DND-41 (cell line): ENCODE results near the gene FLT3.

Experiments
- ATAC-seq: fragments of 200-7000 bp; cut with Tn5 transposase; 3 replicates; pipeline ENCODE4 v1.9.1; 2021; ENCODE audit warnings: low read depth; ENCODE audit not compliant: insufficient read depth
- DNase-seq: peaks from one replicate; pipeline ENCODE4 v3.0.0-alpha.2; 2020
- H2AFZ ChIP-seq: 2 replicates; pipeline ENCODE4 v1.6.0; 2012; ENCODE audit warnings: low read depth, low read length
- H3K27ac ChIP-seq: 2 replicates; pipeline ENCODE4 v1.5.1; 2012; ENCODE audit warnings: low read length, inconsistent platforms
- H3K27me3 ChIP-seq: fragments of 200-600 bp; sonication (generic); 2 replicates; pipeline ENCODE4 v1.6.0; 2012; ENCODE audit warnings: low read length, mild to moderate bottlenecking, inconsistent platforms; ENCODE audit not compliant: insufficient read depth, poor library complexity
- H3K36me3 ChIP-seq: 2 replicates; pipeline ENCODE4 v1.5.1; 2012; ENCODE audit warnings: low read length, inconsistent platforms; ENCODE audit not compliant: insufficient read depth
- H3K4me1 ChIP-seq: 2 replicates; pipeline ENCODE4 v1.5.1; 2012; ENCODE audit warnings: mild to moderate bottlenecking, low read length; ENCODE audit not compliant: insufficient read depth
- H3K4me2 ChIP-seq: 2 replicates; pipeline ENCODE4 v1.6.0; 2012; ENCODE audit warnings: mild to moderate bottlenecking, moderate library complexity, low read length, inconsistent platforms; ENCODE audit not compliant: insufficient read depth
- H3K4me3 ChIP-seq, 2 experiments: fragments of 200-600 bp in 1 of 2; shearing (Covaris generic) in 1 of 2; 2 replicates each; pipeline ENCODE4 v1.5.1; 2012 to 2016; ENCODE audit warnings: inconsistent platforms in 2 of 2, low read length in 2 of 2, mild to moderate bottlenecking in 2 of 2, low read depth in 1 of 2, moderate library complexity in 1 of 2
- H3K79me2 ChIP-seq: 2 replicates; pipeline ENCODE4 v1.6.0; 2012; ENCODE audit warnings: low read length, inconsistent platforms; ENCODE audit not compliant: insufficient read depth
- H3K9ac ChIP-seq: 2 replicates; pipeline ENCODE4 v1.6.0; 2012; ENCODE audit warnings: low read depth, mild to moderate bottlenecking, inconsistent platforms, low read length, moderate library complexity
- H3K9me3 ChIP-seq: 2 replicates; pipeline ENCODE4 v1.5.1; 2012; ENCODE audit warnings: low read length, moderate library complexity, mild to moderate bottlenecking, inconsistent platforms; ENCODE audit not compliant: insufficient read depth, severe bottlenecking
- H4K20me1 ChIP-seq: 2 replicates; pipeline ENCODE4 v1.6.0; 2012; ENCODE audit warnings: low read length; ENCODE audit not compliant: insufficient read depth
- CTCF ChIP-seq: IDR thresholded peaks from 2 replicates; pipeline ENCODE4 v1.5.1; 2012; ENCODE audit warnings: borderline replicate concordance, low read length, moderate library complexity, mild to moderate bottlenecking; ENCODE audit not compliant: poor library complexity, severe bottlenecking; ENCODE audit errors: extremely low read depth
- EZH2 ChIP-seq: IDR thresholded peaks from 3 replicates; pipeline ENCODE4 v1.6.1; 2012; ENCODE audit warnings: borderline replicate concordance, low read depth, mild to moderate bottlenecking, moderate library complexity, low read length, inconsistent platforms; ENCODE audit not compliant: severe bottlenecking

FLT3 gene

GRCh38 chr13:27981006-27981708, 119.2 kb downstream of the FLT3 start:
- Histone ChIP-seq H3K27me3 (no peaks in the 10 kb centered on the region), H4K20me1 (no peaks in the 10 kb centered on the region), H3K79me2 (no peaks in the 10 kb centered on the region), H2AFZ (no peak overlapping the region), H3K27ac (no peak overlapping the region), H3K36me3 (no peaks in the 10 kb centered on the region), H3K4me3 (no peak overlapping the region), H3K4me2 (no peak overlapping the region), H3K9ac (no peak overlapping the region), H3K9me3 (no peaks in the 10 kb centered on the region), H3K4me1 (peaks cover 4% of the 10 kb centered on the region; the same call in 1 of the 2 replicates)
- DNase-seq (no peak), ATAC-seq (no peak)
- TF ChIP-seq CTCF (no peak), EZH2 (no peak)

GRCh38 chr13:27980280-27980998, 119.9 kb downstream of the FLT3 start:
- Histone ChIP-seq H3K27ac (no peak overlapping the region), H3K79me2 (no peaks in the 10 kb centered on the region), H3K9me3 (no peaks in the 10 kb centered on the region), H3K4me3 (no peak overlapping the region), H2AFZ (no peak overlapping the region), H4K20me1 (no peaks in the 10 kb centered on the region), H3K4me2 (no peak overlapping the region), H3K9ac (no peak overlapping the region), H3K36me3 (no peaks in the 10 kb centered on the region), H3K27me3 (no peaks in the 10 kb centered on the region), H3K4me1 (peaks cover 4% of the 10 kb centered on the region; the same call in 1 of the 2 replicates)
- DNase-seq (no peak), ATAC-seq (no peak)
- TF ChIP-seq EZH2 (no peak), CTCF (no peak)

- Histone ChIP-seq H3K4me2 (no peak overlapping the region), H3K27me3 (no peaks in the 10 kb centered on the region), H3K9me3 (no peaks in the 10 kb centered on the region), H3K9ac (no peak overlapping the region), H3K36me3 (no peaks in the 10 kb centered on the region), H3K27ac (no peak overlapping the region), H3K79me2 (no peaks in the 10 kb centered on the region), H3K4me3 (no peak overlapping the region), H2AFZ (no peak overlapping the region), H4K20me1 (no peaks in the 10 kb centered on the region), H3K4me1 (peaks cover 4% of the 10 kb centered on the region; the same call in 1 of the 2 replicates)
- no peak for DNase-seq
- ATAC-seq, result no peak
- TF ChIP-seq CTCF, result no peak
Measured at GRCh38 chr13:27979765-27980279, 120.6 kb downstream of the FLT3 start.
